DMS153 (cell line): ENCODE measurements around the gene SRGAP2.
"Not testable (repeated sequence)": the region's sequence is repeated elsewhere in the genome, so short reads cannot be mapped to it uniquely, and the experiment has no call there.

ENCODE experiments used
- DNase-seq: peaks from one replicate; lab custom pipeline; 2025; lab: John Stamatoyannopoulos, UW

The SRGAP2 gene

DNA sequence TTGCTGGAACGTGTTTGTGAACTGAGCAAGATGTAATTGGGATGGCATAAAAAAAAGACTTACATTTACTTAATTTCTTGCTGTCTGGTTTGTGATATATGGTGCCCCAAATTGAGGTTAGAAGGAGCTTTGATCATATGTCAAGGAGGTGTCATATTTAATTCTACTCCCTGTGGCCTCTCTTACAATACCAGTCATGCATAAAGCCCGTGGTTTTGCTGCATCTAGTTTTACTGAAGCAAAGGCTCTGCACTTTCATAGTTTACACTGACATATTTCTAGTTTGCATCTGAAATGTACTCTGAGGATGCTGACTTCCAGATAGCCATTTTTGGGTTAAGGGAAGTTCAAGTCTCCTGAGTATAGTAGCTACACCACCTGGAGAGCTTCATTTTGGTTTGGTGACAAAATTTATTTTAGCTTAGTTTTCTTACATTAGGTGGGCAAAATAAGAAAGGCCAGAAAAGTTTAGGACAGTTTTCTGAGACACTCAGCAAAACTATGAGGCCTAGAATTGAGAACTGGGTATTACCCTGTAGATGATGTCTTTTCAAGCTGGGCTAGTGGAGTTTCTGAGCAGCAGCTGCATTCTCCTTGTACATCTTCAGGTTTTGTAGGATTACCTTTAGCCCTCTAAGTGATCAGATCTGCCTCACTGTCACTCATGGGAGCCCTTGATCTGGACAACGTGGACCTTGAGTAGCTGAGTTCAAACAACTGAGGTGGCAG lies 47.8 kb downstream of the SRGAP2 start:
- DNase-seq = not testable (repeated sequence)

DNA sequence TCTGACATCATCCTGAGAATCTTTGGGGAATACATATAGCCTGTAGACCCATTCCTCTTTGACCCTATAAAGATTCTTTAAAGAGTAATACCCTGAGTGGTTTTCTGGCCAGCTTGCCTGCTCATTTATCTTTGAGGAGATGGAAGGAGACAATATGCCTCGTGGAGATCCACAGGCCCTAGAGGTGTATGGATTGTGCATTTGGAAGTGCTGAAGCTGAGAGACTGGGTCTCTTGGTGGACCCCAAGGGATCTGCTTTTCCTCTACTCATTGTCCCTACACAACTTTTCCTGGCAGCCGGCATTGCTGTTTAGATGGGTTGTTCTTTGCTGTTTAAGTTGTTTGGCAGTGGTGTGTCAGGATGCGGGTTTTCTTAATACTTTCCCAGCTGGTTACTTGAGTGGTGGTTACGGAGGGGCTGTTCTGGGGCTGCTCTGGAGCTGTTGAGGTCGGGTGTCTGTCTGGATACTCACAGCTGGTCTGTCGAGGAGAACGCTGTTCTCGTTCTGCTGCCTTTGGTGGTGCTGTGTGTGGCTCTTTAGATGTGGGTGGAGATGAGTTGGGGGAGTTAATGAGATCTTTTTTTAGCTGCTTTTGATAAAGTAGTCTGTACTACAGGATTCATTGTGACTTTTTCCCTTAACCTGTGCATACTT lies 49.5 kb downstream of the SRGAP2 start:
- not testable (repeated sequence) for DNase-seq
